HUES64 (cell line): ENCODE measurements around the gene PI4KA.
"Not testable (repeated sequence)": the region's sequence is repeated elsewhere in the genome, so short reads cannot be mapped to it uniquely, and the experiment has no call there.

Experiments
- H3K27ac ChIP-seq: 2 replicates; pipeline ENCODE4 v1.7.0; 2013; ENCODE audit warnings: low read depth, low read length, inconsistent platforms
- H3K27me3 ChIP-seq: 2 replicates; pipeline ENCODE4 v1.6.1; 2013; ENCODE audit warnings: mild to moderate bottlenecking, low read length; ENCODE audit not compliant: insufficient read depth
- H3K36me3 ChIP-seq: 2 replicates; pipeline ENCODE4 v1.6.1; 2013; ENCODE audit warnings: mild to moderate bottlenecking, low read length; ENCODE audit not compliant: insufficient read depth
- H3K4me1 ChIP-seq: 2 replicates; pipeline ENCODE4 v1.6.1; 2013; ENCODE audit warnings: mild to moderate bottlenecking, low read length, moderate library complexity; ENCODE audit not compliant: insufficient read depth
- H3K4me3 ChIP-seq: 2 replicates; pipeline ENCODE4 v1.5.1; 2013; ENCODE audit warnings: mild to moderate bottlenecking, low read length, moderate library complexity
- H3K9ac ChIP-seq: 2 replicates; pipeline ENCODE4 v1.6.1; 2013; ENCODE audit warnings: mild to moderate bottlenecking, low read depth, low read length
- H3K9me3 ChIP-seq: 2 replicates; pipeline ENCODE4 v1.6.1; 2013; ENCODE audit warnings: low read depth, low read length; ENCODE audit not compliant: insufficient read depth
- whole genome bisulfite sequencing: fragments of 150-250, 120-280 bp; methylation state at CpG from one replicate; pipeline ENCODE4 v1.1.7; 2013; ENCODE audit warnings: missing lambda C conversion rate; 5-methylcytosine and 5-hydroxymethylcytosine counted together

The PI4KA gene

GRCh38 chr22:20672082-20672424 lies 186.6 kb downstream of the PI4KA start:
- Histone ChIP-seq H3K9ac (no peak overlapping the region), H3K4me1 (no peaks in the 10 kb centered on the region), H3K4me3 (no peak overlapping the region), H3K36me3 (no peaks in the 10 kb centered on the region), H3K9me3 (no peaks in the 10 kb centered on the region), H3K27ac (no peak overlapping the region), H3K27me3 (no peaks in the 10 kb centered on the region)
- 87% methylated on average over 4 of the region's 5 CpGs for WGBS

- Histone ChIP-seq H3K9me3 (no peaks in the 10 kb centered on the region), H3K9ac (no peak overlapping the region), H3K27ac (no peak overlapping the region), H3K4me1 (no peaks in the 10 kb centered on the region), H3K36me3 (no peaks in the 10 kb centered on the region), H3K4me3 (no peak overlapping the region), H3K27me3 (no peaks in the 10 kb centered on the region)
- WGBS, result 62% methylated on average over 3 of the region's 6 CpGs
Measured at GRCh38 chr22:20671409-20672081, 187.1 kb downstream of the PI4KA start.

- not testable (repeated sequence) for H3K9me3 ChIP-seq, H3K9ac ChIP-seq, H3K4me3 ChIP-seq, H3K27ac ChIP-seq, H3K27me3 ChIP-seq, H3K36me3 ChIP-seq, H3K4me1 ChIP-seq
- 95% methylated on average over 73 of the region's 73 CpGs for WGBS
Measured at GRCh38 chr22:20670457-20671261, 188.0 kb downstream of the PI4KA start.

GRCh38 chr22:20669884-20670283 lies 188.7 kb downstream of the PI4KA start:
- not testable (repeated sequence) for H3K27ac ChIP-seq, H3K4me1 ChIP-seq, H3K27me3 ChIP-seq, H3K36me3 ChIP-seq, H3K4me3 ChIP-seq, H3K9me3 ChIP-seq, H3K9ac ChIP-seq
- 92% methylated on average over 11 of the region's 13 CpGs for WGBS

- H3K4me3 ChIP-seq, H3K9me3 ChIP-seq, H3K4me1 ChIP-seq, H3K36me3 ChIP-seq, H3K27me3 ChIP-seq, H3K27ac ChIP-seq, H3K9ac ChIP-seq: not testable (repeated sequence)
- WGBS, result 95% methylated on average over 6 of the region's 15 CpGs
Measured at GRCh38 chr22:20669471-20669870, 189.1 kb downstream of the PI4KA start.

GRCh38 chr22:20668769-20669168 lies 189.8 kb downstream of the PI4KA start:
- not testable (repeated sequence) for H3K27ac ChIP-seq, H3K4me1 ChIP-seq, H3K27me3 ChIP-seq, H3K4me3 ChIP-seq, H3K9ac ChIP-seq, H3K9me3 ChIP-seq, H3K36me3 ChIP-seq
- WGBS, result 90% methylated on average over 10 of the region's 13 CpGs

GRCh38 chr22:20668226-20668625 lies 190.4 kb downstream of the PI4KA start:
- H3K27ac ChIP-seq, H3K4me3 ChIP-seq, H3K4me1 ChIP-seq, H3K9ac ChIP-seq, H3K9me3 ChIP-seq, H3K27me3 ChIP-seq, H3K36me3 ChIP-seq: not testable (repeated sequence)
- WGBS, result 97% methylated on average over 27 of the region's 27 CpGs

- 97% methylated on average over 13 of the region's 27 CpGs for WGBS
- not testable (repeated sequence) for H3K27ac ChIP-seq
Measured at GRCh38 chr22:20667548-20667947, 191.1 kb downstream of the PI4KA start.

GRCh38 chr22:20666560-20666959 lies 192.1 kb downstream of the PI4KA start:
- no CpG with 5 or more reads among the region's 1 CpG for WGBS
- Histone ChIP-seq H3K9me3 (no peaks in the 10 kb centered on the region; the same call in 1 of the 2 replicates), H3K36me3 (no peaks in the 10 kb centered on the region), H3K4me3 (no peak overlapping the region), H3K27ac (no peak overlapping the region), H3K4me1 (no peaks in the 10 kb centered on the region), H3K9ac (no peak overlapping the region), H3K27me3 (no peaks in the 10 kb centered on the region)

More at GRCh38 chr22:20667548-20667947, 191.1 kb downstream of the PI4KA start:
- not testable (repeated sequence) for H3K27me3 ChIP-seq, H3K4me1 ChIP-seq, H3K4me3 ChIP-seq, H3K9me3 ChIP-seq, H3K36me3 ChIP-seq, H3K9ac ChIP-seq

- H3K4me3 ChIP-seq, result no peak overlapping the region
- 93% methylated on average over 1 of the region's 1 CpG for WGBS
- H3K9ac ChIP-seq, result no peak overlapping the region
- H3K9me3 ChIP-seq, result no peaks in the 10 kb centered on the region; the same call in 1 of the 2 replicates
- H3K27me3 ChIP-seq, result no peaks in the 10 kb centered on the region
- no peaks in the 10 kb centered on the region for H3K36me3 ChIP-seq
- H3K27ac ChIP-seq, result no peak overlapping the region
- no peaks in the 10 kb centered on the region for H3K4me1 ChIP-seq
Measured at GRCh38 chr22:20664594-20664959, 194.0 kb downstream of the PI4KA start.

GRCh38 chr22:20663941-20664593 lies 194.5 kb downstream of the PI4KA start:
- Histone ChIP-seq H3K9me3 (no peaks in the 10 kb centered on the region; the same call in 1 of the 2 replicates), H3K27ac (no peak overlapping the region), H3K4me3 (no peak overlapping the region), H3K27me3 (no peaks in the 10 kb centered on the region), H3K4me1 (no peaks in the 10 kb centered on the region), H3K36me3 (no peaks in the 10 kb centered on the region), H3K9ac (no peak overlapping the region)
- WGBS, result 92% methylated on average over 7 of the region's 7 CpGs
